Neural progenitor cell (in vitro differentiated cells): ENCODE measurements around the gene RHBDF1.

Experiments used
- CTCF ChIP-seq: fragments of 200-600 bp; sonication (generic); IDR thresholded peaks from 2 replicates; pipeline ENCODE4 v1.5.1; 2017; ENCODE audit warnings: antibody characterized with exemption, mild to moderate bottlenecking
- EZH2 ChIP-seq: fragments of 200-600 bp; sonication (generic); IDR thresholded peaks from 2 replicates; pipeline ENCODE4 v1.6.1; 2017; ENCODE audit warnings: antibody characterized with exemption, mild to moderate bottlenecking, moderate library complexity
- EZH2phosphoT487 ChIP-seq: fragments of 200-600 bp; sonication (generic); IDR thresholded peaks from 2 replicates; pipeline ENCODE4 v1.6.1; 2017; ENCODE audit warnings: antibody characterized with exemption

DNA sequence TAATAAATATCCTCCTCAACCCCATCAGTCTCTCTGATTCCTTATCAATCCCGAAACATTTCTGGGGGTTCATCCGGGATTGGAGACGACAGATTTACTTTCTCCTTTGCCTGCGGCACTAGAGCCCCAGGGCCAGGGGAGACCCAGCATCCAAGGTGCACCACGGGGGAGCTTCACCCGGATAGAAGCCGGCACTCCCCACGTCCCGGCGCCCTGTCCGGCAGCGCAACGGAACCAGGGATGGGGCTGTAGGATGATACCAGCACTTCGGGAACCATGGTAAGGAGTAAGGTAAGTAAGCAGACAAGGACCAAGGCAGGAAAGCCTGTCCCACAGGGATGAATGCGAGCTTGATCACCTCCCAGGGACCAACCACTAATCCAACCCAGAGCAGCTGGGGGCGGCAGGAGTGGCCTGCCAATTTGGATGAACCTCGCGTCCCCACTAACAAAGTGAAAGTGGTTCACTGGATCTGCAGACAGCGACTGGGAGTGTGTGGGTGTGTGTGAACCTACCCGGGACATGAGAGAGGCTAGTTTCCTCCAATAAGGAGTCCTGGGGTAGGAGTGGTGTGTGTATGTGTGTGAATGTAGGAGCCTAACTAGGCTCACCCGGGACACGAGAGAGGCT, 30.9 kb downstream of the RHBDF1 start:
- TF ChIP-seq CTCF, result no peak
- no peak for TF ChIP-seq EZH2phosphoT487
- no peak for TF ChIP-seq EZH2
